ENCODE measurements around the gene EPB41L2. TPM values are rescaled to one million over a fixed set of nuclear protein-coding genes. Genes with fewer than 3 reads are reported as not detected.
A peak's percentile ranks its signal among the peaks of the same experiment; 100 is the strongest.

Gene EPB41L2
- total and polyA plus RNA-seq, 7 donors = 41.2 to 147 (median 65.7) TPM

DNA sequence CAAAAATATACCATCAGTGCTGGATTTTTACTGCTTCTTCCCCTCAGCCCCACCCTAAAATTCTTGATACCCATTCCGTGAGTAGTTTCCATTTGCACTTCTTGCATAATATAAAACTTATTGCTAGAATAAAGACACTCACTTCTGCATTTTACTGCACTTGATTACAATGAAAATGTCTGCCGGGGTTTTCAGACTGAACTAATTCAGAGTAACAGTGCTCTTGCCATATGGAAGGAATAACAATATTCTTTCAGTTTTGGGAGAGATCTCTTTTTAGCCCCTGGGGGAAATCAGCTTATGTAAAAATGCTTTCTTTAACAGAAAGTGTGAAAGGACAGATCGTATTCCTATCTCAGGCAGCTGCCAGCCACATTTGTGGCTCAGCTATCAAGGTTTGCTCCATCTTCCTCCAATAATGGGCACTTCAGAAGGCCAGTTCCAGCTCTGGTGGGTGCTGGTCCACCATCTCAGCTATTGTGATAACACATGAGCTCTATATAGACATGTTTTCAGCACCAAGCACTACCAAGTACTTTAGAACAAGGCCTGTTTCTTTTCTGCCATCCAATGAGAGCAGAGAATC lies 226.9 kb downstream of the EPB41L2 start:
- Histone ChIP-seq H3K4me3 (no peak overlapping the region), H3K4me1 (peaks cover 0 to 4% (median 0%) of the 10 kb centered on the region in 4 donors), H3K9me3 (no peaks in the 10 kb centered on the region), H3K27me3 (no peaks in the 10 kb centered on the region), H3K36me3 (no peaks in the 10 kb centered on the region), H3K27ac (no peak overlapping the region)
- intact Hi-C loops (cut with DNase I) = no loop called here
- DNase-seq = no peak
- TF ChIP-seq POLR2AphosphoS5 (IDR thresholded peaks at IDR 0.05) = no peak
- no peak for TF ChIP-seq EP300 (IDR thresholded peaks at IDR 0.05)
- TF ChIP-seq, protein P1, sequence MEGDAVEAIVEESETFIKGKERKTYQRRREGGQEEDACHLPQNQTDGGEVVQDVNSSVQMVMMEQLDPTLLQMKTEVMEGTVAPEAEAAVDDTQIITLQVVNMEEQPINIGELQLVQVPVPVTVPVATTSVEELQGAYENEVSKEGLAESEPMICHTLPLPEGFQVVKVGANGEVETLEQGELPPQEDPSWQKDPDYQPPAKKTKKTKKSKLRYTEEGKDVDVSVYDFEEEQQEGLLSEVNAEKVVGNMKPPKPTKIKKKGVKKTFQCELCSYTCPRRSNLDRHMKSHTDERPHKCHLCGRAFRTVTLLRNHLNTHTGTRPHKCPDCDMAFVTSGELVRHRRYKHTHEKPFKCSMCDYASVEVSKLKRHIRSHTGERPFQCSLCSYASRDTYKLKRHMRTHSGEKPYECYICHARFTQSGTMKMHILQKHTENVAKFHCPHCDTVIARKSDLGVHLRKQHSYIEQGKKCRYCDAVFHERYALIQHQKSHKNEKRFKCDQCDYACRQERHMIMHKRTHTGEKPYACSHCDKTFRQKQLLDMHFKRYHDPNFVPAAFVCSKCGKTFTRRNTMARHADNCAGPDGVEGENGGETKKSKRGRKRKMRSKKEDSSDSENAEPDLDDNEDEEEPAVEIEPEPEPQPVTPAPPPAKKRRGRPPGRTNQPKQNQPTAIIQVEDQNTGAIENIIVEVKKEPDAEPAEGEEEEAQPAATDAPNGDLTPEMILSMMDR (IDR thresholded peaks at IDR 0.05) = no peak
- no peak for TF ChIP-seq POLR2A (IDR thresholded peaks at IDR 0.05)
- WGBS, 2 donors = 48 to 77% methylated on average over 3 of the region's 3 CpGs

- 96 to 97% methylated on average over 5 of the region's 5 CpGs for WGBS, 2 donors
- Histone ChIP-seq H3K27me3 (no peaks in the 10 kb centered on the region), H3K9me3 (no peaks in the 10 kb centered on the region), H3K4me3 (no peak overlapping the region), H3K36me3 (no peaks in the 10 kb centered on the region), H3K27ac (no peak overlapping the region), H3K4me1 (peaks cover 0 to 4% (median 0%) of the 10 kb centered on the region in 4 donors)
- DNase-seq = no peak
- intact Hi-C loops (cut with DNase I) = no loop called here
- TF ChIP-seq, protein P1 (IDR thresholded peaks at IDR 0.05) = no peak
Observed at GRCh38 chr6:130834482-130835251, 228.4 kb downstream of the EPB41L2 start.

- no peak for DNase-seq
- H3K27ac ChIP-seq = no peak overlapping the region
- H3K36me3 ChIP-seq = no peaks in the 10 kb centered on the region
- H3K9me3 ChIP-seq = no peaks in the 10 kb centered on the region
- no peaks in the 10 kb centered on the region for H3K27me3 ChIP-seq
- intact Hi-C loops (cut with DNase I) = no loop called here
- 50 to 95% methylated on average over 1 of the region's 1 CpG for WGBS, 2 donors
- H3K4me1 ChIP-seq = peaks cover 0 to 4% (median 0%) of the 10 kb centered on the region in 4 donors
- TF ChIP-seq, protein P1 (IDR thresholded peaks at IDR 0.05) = no peak
- no peak for TF ChIP-seq EP300 (IDR thresholded peaks at IDR 0.05)
- no peak for TF ChIP-seq POLR2A (IDR thresholded peaks at IDR 0.05)
- TF ChIP-seq POLR2AphosphoS5 (IDR thresholded peaks at IDR 0.05) = no peak
- H3K4me3 ChIP-seq = no peak overlapping the region
Observed at GRCh38 chr6:130833569-130833968, 229.5 kb downstream of the EPB41L2 start.

GRCh38 chr6:130831607-130832006 lies 231.4 kb downstream of the EPB41L2 start:
- Histone ChIP-seq H3K27me3 (no peaks in the 10 kb centered on the region), H3K27ac (no peak overlapping the region), H3K9me3 (no peaks in the 10 kb centered on the region), H3K4me1 (peaks cover 0 to 4% (median 0%) of the 10 kb centered on the region in 4 donors), H3K36me3 (no peaks in the 10 kb centered on the region), H3K4me3 (no peak overlapping the region)
- intact Hi-C loops (cut with DNase I) = no loop called here
- TF ChIP-seq EP300 (IDR thresholded peaks at IDR 0.05) = no peak
- peak in 2 of 4 donors; percentile 53 to 54 for TF ChIP-seq POLR2AphosphoS5 (IDR thresholded peaks at IDR 0.05)
- 83 to 92% methylated on average over 5 of the region's 5 CpGs for WGBS, 2 donors
- DNase-seq = no peak

GRCh38 chr6:130829333-130829910 lies 233.6 kb downstream of the EPB41L2 start:
- no peaks in the 10 kb centered on the region for H3K36me3 ChIP-seq
- no peaks in the 10 kb centered on the region for H3K9me3 ChIP-seq
- intact Hi-C loops (cut with DNase I) = no loop called here
- no peaks in the 10 kb centered on the region for H3K27me3 ChIP-seq
- TF ChIP-seq POLR2A (IDR thresholded peaks at IDR 0.05) (no peak), EP300 (IDR thresholded peaks at IDR 0.05) (no peak), POLR2AphosphoS5 (IDR thresholded peaks at IDR 0.05) (no peak)
- TF ChIP-seq, protein P1 (IDR thresholded peaks at IDR 0.05) = no peak
- no peak for DNase-seq
- no peak overlapping the region for H3K27ac ChIP-seq
- WGBS, 2 donors = 62 to 76% methylated on average over 4 of the region's 4 CpGs
- H3K4me1 ChIP-seq = no peaks in the 10 kb centered on the region
- no peak overlapping the region for H3K4me3 ChIP-seq
